GM23338 (cell line): ENCODE data around the gene REC8. TPM values are rescaled to one million over a fixed set of nuclear protein-coding genes. Genes with fewer than 3 reads are reported as not detected.

ENCODE experiments used
- ATAC-seq: fragments of 200-7000 bp; cut with Tn5 transposase; 3 replicates; pipeline ENCODE4 v1.9.1; 2020
- DNase-seq: peaks from one replicate; pipeline ENCODE4 v3.0.0-alpha.2; 2015; ENCODE audit warnings: low spot score
- H2AFZ ChIP-seq: fragments of 200-600 bp; sonication (generic); 2 replicates; pipeline ENCODE4 v1.8.0; 2016; ENCODE audit warnings: antibody characterized with exemption, mild to moderate bottlenecking, moderate library complexity
- H3F3A ChIP-seq: fragments of 200-600 bp; sonication (generic); replicated peaks from 2 replicates; pipeline ENCODE4 v1.8.0; 2017; ENCODE audit warnings: antibody characterized with exemption, mixed run types, low read depth
- H3K27ac ChIP-seq: fragments of 200-600 bp; sonication (generic); 2 replicates; pipeline ENCODE4 v1.6.1; 2016; ENCODE audit warnings: low read depth
- H3K27me3 ChIP-seq: fragments of 200-600 bp; sonication (generic); 2 replicates; pipeline ENCODE4 v1.8.0; 2016; ENCODE audit warnings: mild to moderate bottlenecking, mixed run types, moderate library complexity; ENCODE audit not compliant: insufficient read depth
- H3K36me3 ChIP-seq: fragments of 200-600 bp; sonication (generic); 2 replicates; pipeline ENCODE4 v1.8.0; 2016; ENCODE audit warnings: mild to moderate bottlenecking; ENCODE audit not compliant: insufficient read depth
- H3K4me1 ChIP-seq: fragments of 200-600 bp; sonication (generic); 2 replicates; pipeline ENCODE4 v1.8.0; 2016; ENCODE audit warnings: mild to moderate bottlenecking, moderate library complexity; ENCODE audit not compliant: insufficient read depth
- H3K4me2 ChIP-seq: fragments of 200-600 bp; sonication (generic); 2 replicates; pipeline ENCODE4 v1.7.1; 2017; ENCODE audit warnings: mixed run types
- H3K4me3 ChIP-seq: fragments of 200-600 bp; sonication (generic); 2 replicates; pipeline ENCODE4 v1.6.1; 2016; ENCODE audit warnings: mixed run types
- H3K79me2 ChIP-seq: fragments of 200-600 bp; sonication (generic); replicated peaks from 2 replicates; pipeline ENCODE4 v1.8.0; 2017; ENCODE audit warnings: mild to moderate bottlenecking; ENCODE audit not compliant: insufficient read depth
- H3K9me2 ChIP-seq: fragments of 200-600 bp; sonication (generic); 2 replicates; pipeline ENCODE4 v1.8.0; 2017; ENCODE audit not compliant: insufficient read depth
- H4K20me1 ChIP-seq: fragments of 200-600 bp; sonication (generic); replicated peaks from 2 replicates; pipeline ENCODE4 v1.8.0; 2017; ENCODE audit warnings: mild to moderate bottlenecking; ENCODE audit not compliant: insufficient read depth
- H3K27ac Mint-ChIP-seq: 2 replicates; pipeline ENCODE4 v1.8.0; 2020; ENCODE audit warnings: inconsistent platforms, mild to moderate bottlenecking, moderate library complexity, mixed read lengths
- H3K27me3 Mint-ChIP-seq: 3 replicates; pipeline ENCODE4 v1.8.0; 2022; ENCODE audit warnings: low read depth, mild to moderate bottlenecking, moderate library complexity, mixed read lengths, inconsistent platforms; ENCODE audit not compliant: insufficient read depth, poor library complexity
- H3K36me3 Mint-ChIP-seq: 3 replicates; pipeline ENCODE4 v1.8.0; 2021; ENCODE audit warnings: low read depth, mild to moderate bottlenecking, inconsistent platforms, moderate library complexity, mixed read lengths
- H3K4me1 Mint-ChIP-seq: 3 replicates; pipeline ENCODE4 v1.8.0; 2020; ENCODE audit warnings: mild to moderate bottlenecking, inconsistent platforms, mixed read lengths
- H3K4me3 Mint-ChIP-seq: 3 replicates; pipeline ENCODE4 v1.8.0; 2021; ENCODE audit warnings: moderate library complexity, mild to moderate bottlenecking, inconsistent platforms, mixed read lengths
- H3K9me3 Mint-ChIP-seq: 3 replicates; pipeline ENCODE4 v1.8.0; 2020; ENCODE audit warnings: moderate library complexity, mild to moderate bottlenecking, inconsistent platforms, mixed read lengths
- CREB1 ChIP-seq: fragments of 250-450 bp; sonication (Bioruptor Pico); IDR thresholded peaks from 2 replicates; pipeline ENCODE4 v1.5.0; 2020; ENCODE audit warnings: low read depth, mild to moderate bottlenecking, moderate library complexity
- CTCF ChIP-seq, 2 experiments: fragments of 200-600 bp in 1 of 2; sonication (generic) in 1 of 2; conservative IDR thresholded peaks; 2 replicates each; pipeline versions ENCODE4 v1.5.1 to v1.6.1; 2016 to 2017; ENCODE audit warnings: antibody characterized with exemption in 2 of 2, low read depth in 2 of 2, mild to moderate bottlenecking in 2 of 2, moderate library complexity in 1 of 2
- ETS1 ChIP-seq: IDR thresholded peaks from 2 replicates; pipeline ENCODE4 v1.6.1; 2016; ENCODE audit warnings: antibody characterized with exemption
- EZH2 ChIP-seq: fragments of 200-600 bp; sonication (generic); IDR thresholded peaks from one replicate; pipeline ENCODE4 v1.8.0; 2017; ENCODE audit warnings: antibody characterized with exemption, mild to moderate bottlenecking, low read depth; ENCODE audit not compliant: unreplicated experiment
- EZH2phosphoT487 ChIP-seq: fragments of 200-600 bp; sonication (generic); IDR thresholded peaks from one replicate; pipeline ENCODE4 v1.8.1; 2018; ENCODE audit warnings: antibody characterized with exemption; ENCODE audit not compliant: unreplicated experiment
- JUNB ChIP-seq: IDR thresholded peaks from one replicate; pipeline ENCODE4 v1.6.1; 2016; ENCODE audit warnings: antibody characterized with exemption; ENCODE audit not compliant: unreplicated experiment
- NANOG ChIP-seq: IDR thresholded peaks from 2 replicates; pipeline ENCODE4 v1.6.1; 2016; ENCODE audit warnings: antibody characterized with exemption, borderline replicate concordance
- POLR2AphosphoS5 ChIP-seq: IDR thresholded peaks from 2 replicates; pipeline ENCODE4 v1.6.1; 2016; ENCODE audit warnings: antibody characterized with exemption, low read depth
- STAT1 ChIP-seq: IDR thresholded peaks from one replicate; pipeline ENCODE4 v1.6.1; 2016; ENCODE audit warnings: antibody characterized with exemption; ENCODE audit not compliant: unreplicated experiment
- ZNF114 ChIP-seq: fragments of 250-450 bp; sonication (Bioruptor Pico); IDR thresholded peaks from 2 replicates; pipeline ENCODE4 v1.5.0; 2020; ENCODE audit warnings: mild to moderate bottlenecking, moderate library complexity
- ZNF331 ChIP-seq: fragments of 250-450 bp; sonication (Bioruptor Pico); IDR thresholded peaks from 2 replicates; pipeline ENCODE4 v1.5.0; 2020; ENCODE audit warnings: low read depth, mild to moderate bottlenecking, moderate library complexity
- polyA plus RNA-seq: library from polyadenylated mRNA; unstranded; fragments of >200 nt; fragmentation: Nextera tagmentation; extraction: Ambion mirVana; gene quantifications from 2 replicates; pipeline ENCODE4 v1.2.1, GENCODE V29; 2016
- total RNA-seq: library from RNA; depleted of rRNA; stranded (reverse); fragments of >200 nt; shearing (Covaris generic); gene quantifications from 2 replicates; pipeline ENCODE4 v1.2.3, GENCODE V29; 2014
- TF ChIP-seq, protein P1 (sequence below): fragments of 250-450 bp; sonication (Bioruptor Pico); IDR thresholded peaks from 2 replicates; pipeline ENCODE4 v1.5.0; 2020; ENCODE audit warnings: mild to moderate bottlenecking, moderate library complexity
- TF ChIP-seq, protein P2 (sequence below): IDR thresholded peaks from one replicate; pipeline ENCODE4 v1.6.1; 2018; ENCODE audit warnings: antibody characterized with exemption; ENCODE audit not compliant: unreplicated experiment

The REC8 gene
- total and polyA plus RNA-seq, 2 experiments from 2014 or later, result 25.7 to 36.8 TPM

DNA sequence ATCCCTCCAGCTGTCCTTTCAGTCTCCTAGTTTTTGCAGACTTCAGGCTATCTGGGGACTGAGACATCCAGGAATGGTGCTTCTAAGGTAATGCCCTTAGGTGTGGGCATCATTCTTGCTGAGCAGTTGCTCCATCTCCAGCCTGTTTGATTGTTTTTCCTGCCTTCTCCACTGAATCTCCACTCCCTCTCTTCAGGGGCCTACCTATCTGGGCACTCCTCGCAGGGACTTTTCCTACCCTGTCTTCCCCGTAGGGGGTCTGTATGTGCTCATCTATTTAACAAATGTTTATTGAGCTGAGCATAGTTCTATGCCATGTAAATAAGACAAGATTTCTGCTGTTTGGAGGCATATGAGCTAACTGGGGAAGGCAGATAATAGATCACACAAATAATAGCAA, 38.9 kb upstream of the REC8 start:
- Histone ChIP-seq H3K9me2 (no peaks in the 10 kb centered on the region), H3F3A (peaks cover 22% of the 10 kb centered on the region), H3K4me2 (no peak overlapping the region), H3K4me1 (peaks cover 17% of the 10 kb centered on the region), H4K20me1 (no peaks in the 10 kb centered on the region), H3K27me3 (no peaks in the 10 kb centered on the region), H2AFZ (no peak overlapping the region), H3K4me3 (no peak overlapping the region), H3K79me2 (no peaks in the 10 kb centered on the region), H3K27ac (no peak overlapping the region), H3K36me3 (0 out of 2 replicates have a peak, but pooled peaks cover 4% of the 10 kb centered on the region)
- H3K27ac Mint-ChIP-seq, result no peak overlapping the region
- no peak for TF ChIP-seq ZNF331
- TF ChIP-seq JUNB, result no peak
- TF ChIP-seq, protein P1, sequence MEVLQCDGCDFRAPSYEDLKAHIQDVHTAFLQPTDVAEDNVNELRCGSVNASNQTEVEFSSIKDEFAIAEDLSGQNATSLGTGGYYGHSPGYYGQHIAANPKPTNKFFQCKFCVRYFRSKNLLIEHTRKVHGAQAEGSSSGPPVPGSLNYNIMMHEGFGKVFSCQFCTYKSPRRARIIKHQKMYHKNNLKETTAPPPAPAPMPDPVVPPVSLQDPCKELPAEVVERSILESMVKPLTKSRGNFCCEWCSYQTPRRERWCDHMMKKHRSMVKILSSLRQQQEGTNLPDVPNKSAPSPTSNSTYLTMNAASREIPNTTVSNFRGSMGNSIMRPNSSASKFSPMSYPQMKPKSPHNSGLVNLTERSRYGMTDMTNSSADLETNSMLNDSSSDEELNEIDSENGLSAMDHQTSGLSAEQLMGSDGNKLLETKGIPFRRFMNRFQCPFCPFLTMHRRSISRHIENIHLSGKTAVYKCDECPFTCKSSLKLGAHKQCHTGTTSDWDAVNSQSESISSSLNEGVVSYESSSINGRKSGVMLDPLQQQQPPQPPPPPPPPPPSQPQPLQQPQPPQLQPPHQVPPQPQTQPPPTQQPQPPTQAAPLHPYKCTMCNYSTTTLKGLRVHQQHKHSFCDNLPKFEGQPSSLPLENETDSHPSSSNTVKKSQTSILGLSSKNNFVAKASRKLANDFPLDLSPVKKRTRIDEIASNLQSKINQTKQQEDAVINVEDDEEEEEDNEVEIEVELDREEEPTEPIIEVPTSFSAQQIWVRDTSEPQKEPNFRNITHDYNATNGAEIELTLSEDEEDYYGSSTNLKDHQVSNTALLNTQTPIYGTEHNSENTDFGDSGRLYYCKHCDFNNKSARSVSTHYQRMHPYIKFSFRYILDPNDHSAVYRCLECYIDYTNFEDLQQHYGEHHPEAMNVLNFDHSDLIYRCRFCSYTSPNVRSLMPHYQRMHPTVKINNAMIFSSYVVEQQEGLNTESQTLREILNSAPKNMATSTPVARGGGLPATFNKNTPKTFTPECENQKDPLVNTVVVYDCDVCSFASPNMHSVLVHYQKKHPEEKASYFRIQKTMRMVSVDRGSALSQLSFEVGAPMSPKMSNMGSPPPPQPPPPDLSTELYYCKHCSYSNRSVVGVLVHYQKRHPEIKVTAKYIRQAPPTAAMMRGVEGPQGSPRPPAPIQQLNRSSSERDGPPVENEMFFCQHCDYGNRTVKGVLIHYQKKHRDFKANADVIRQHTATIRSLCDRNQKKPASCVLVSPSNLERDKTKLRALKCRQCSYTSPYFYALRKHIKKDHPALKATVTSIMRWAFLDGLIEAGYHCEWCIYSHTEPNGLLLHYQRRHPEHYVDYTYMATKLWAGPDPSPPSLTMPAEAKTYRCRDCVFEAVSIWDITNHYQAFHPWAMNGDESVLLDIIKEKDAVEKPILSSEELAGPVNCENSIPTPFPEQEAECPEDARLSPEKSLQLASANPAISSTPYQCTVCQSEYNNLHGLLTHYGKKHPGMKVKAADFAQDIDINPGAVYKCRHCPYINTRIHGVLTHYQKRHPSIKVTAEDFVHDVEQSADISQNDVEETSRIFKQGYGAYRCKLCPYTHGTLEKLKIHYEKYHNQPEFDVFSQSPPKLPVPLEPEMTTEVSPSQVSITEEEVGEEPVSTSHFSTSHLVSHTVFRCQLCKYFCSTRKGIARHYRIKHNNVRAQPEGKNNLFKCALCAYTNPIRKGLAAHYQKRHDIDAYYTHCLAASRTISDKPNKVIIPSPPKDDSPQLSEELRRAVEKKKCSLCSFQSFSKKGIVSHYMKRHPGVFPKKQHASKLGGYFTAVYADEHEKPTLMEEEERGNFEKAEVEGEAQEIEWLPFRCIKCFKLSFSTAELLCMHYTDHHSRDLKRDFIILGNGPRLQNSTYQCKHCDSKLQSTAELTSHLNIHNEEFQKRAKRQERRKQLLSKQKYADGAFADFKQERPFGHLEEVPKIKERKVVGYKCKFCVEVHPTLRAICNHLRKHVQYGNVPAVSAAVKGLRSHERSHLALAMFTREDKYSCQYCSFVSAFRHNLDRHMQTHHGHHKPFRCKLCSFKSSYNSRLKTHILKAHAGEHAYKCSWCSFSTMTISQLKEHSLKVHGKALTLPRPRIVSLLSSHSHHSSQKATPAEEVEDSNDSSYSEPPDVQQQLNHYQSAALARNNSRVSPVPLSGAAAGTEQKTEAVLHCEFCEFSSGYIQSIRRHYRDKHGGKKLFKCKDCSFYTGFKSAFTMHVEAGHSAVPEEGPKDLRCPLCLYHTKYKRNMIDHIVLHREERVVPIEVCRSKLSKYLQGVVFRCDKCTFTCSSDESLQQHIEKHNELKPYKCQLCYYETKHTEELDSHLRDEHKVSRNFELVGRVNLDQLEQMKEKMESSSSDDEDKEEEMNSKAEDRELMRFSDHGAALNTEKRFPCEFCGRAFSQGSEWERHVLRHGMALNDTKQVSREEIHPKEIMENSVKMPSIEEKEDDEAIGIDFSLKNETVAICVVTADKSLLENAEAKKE (CRISPR knock-in tag), result no peak
- no peak for TF ChIP-seq EZH2
- no peak for TF ChIP-seq POLR2AphosphoS5
- TF ChIP-seq CREB1 (CRISPR knock-in tag), result no peak
- TF ChIP-seq NANOG, result no peak
- no peak for TF ChIP-seq STAT1
- TF ChIP-seq ETS1, result no peak
- no peak for TF ChIP-seq ZNF114 (CRISPR knock-in tag)
- TF ChIP-seq, protein P2, sequence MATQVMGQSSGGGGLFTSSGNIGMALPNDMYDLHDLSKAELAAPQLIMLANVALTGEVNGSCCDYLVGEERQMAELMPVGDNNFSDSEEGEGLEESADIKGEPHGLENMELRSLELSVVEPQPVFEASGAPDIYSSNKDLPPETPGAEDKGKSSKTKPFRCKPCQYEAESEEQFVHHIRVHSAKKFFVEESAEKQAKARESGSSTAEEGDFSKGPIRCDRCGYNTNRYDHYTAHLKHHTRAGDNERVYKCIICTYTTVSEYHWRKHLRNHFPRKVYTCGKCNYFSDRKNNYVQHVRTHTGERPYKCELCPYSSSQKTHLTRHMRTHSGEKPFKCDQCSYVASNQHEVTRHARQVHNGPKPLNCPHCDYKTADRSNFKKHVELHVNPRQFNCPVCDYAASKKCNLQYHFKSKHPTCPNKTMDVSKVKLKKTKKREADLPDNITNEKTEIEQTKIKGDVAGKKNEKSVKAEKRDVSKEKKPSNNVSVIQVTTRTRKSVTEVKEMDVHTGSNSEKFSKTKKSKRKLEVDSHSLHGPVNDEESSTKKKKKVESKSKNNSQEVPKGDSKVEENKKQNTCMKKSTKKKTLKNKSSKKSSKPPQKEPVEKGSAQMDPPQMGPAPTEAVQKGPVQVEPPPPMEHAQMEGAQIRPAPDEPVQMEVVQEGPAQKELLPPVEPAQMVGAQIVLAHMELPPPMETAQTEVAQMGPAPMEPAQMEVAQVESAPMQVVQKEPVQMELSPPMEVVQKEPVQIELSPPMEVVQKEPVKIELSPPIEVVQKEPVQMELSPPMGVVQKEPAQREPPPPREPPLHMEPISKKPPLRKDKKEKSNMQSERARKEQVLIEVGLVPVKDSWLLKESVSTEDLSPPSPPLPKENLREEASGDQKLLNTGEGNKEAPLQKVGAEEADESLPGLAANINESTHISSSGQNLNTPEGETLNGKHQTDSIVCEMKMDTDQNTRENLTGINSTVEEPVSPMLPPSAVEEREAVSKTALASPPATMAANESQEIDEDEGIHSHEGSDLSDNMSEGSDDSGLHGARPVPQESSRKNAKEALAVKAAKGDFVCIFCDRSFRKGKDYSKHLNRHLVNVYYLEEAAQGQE, result no peak
- TF ChIP-seq EZH2phosphoT487, result no peak
- TF ChIP-seq CTCF (conservative IDR thresholded peaks at IDR 0.05; ENCODE audit: low read depth in 2 of 2), result no peak
- H3K27me3 Mint-ChIP-seq, result peaks cover 14% of the 10 kb centered on the region
- H3K36me3 Mint-ChIP-seq, result peaks cover 8% of the 10 kb centered on the region
- H3K9me3 Mint-ChIP-seq, result no peaks in the 10 kb centered on the region
- H3K4me1 Mint-ChIP-seq, result peaks cover 27% of the 10 kb centered on the region
- DNase-seq (no peak), ATAC-seq (no peak)
- H3K4me3 Mint-ChIP-seq, result no peak overlapping the region; the same call in 2 of the 3 replicates
